ENCODE measurements around the gene GPATCH3.
"Not testable (repeated sequence)": the region's sequence is repeated elsewhere in the genome, so short reads cannot be mapped to it uniquely, and the experiment has no call there.

Gene GPATCH3

DNA sequence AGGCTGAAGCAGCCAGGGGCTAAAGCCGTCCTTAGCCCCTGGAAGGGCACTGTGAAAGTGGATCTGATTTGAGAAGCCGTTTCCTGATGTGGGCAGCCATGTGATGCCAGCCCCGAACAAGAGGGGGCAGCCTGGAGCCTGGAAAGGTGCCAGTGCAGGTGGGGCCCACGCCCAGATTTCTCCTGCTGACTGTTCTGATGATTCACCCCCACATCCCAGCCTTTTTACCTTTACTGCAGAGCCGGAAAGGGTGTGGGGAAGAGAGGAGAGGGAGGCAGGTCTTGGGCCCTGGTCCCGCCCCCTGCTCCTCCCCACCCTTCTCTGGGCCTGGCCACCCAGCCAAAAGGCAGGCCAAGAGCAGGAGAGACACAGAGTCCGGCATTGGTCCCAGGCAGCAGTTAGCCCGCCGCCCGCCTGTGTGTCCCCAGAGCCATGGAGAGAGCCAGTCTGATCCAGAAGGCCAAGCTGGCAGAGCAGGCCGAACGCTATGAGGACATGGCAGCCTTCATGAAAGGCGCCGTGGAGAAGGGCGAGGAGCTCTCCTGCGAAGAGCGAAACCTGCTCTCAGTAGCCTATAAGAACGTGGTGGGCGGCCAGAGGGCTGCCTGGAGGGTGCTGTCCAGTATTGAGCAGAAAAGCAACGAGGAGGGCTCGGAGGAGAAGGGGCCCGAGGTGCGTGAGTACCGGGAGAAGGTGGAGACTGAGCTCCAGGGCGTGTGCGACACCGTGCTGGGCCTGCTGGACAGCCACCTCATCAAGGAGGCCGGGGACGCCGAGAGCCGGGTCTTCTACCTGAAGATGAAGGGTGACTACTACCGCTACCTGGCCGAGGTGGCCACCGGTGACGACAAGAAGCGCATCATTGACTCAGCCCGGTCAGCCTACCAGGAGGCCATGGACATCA, 37.2 kb downstream of the GPATCH3 start, which contains the start of gene SFN:
TSS of gene SFN (plus strand) at position 369 of the 904 bp plus-strand sequence. CDS start at position 433, 64 bp downstream.
- DNase-seq = peak; percentile 60

GRCh38 chr1:26861889-26862378, 38.3 kb downstream of the GPATCH3 start:
- no peak for DNase-seq

DNA sequence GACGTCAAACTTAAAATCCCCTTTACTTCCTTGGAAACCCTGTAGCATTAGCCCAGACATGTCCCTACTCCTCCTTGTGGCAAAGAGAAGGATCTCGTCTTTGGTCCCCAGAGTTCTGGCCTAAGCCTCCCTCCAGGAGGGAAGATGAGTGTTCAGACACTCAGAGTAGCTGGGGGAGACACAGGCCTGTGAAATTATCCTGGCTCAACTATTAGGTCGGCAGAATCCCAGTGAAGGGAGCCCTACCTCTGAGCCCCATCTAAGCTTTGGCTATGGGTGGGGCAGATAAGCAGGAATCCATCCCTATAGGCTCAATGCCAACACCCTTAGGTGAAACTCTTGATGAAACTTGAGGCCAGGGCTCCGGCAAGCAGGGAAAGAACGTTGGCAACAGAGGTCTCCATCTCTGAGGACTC, 39.0 kb downstream of the GPATCH3 start:
- no peak for DNase-seq

DNA sequence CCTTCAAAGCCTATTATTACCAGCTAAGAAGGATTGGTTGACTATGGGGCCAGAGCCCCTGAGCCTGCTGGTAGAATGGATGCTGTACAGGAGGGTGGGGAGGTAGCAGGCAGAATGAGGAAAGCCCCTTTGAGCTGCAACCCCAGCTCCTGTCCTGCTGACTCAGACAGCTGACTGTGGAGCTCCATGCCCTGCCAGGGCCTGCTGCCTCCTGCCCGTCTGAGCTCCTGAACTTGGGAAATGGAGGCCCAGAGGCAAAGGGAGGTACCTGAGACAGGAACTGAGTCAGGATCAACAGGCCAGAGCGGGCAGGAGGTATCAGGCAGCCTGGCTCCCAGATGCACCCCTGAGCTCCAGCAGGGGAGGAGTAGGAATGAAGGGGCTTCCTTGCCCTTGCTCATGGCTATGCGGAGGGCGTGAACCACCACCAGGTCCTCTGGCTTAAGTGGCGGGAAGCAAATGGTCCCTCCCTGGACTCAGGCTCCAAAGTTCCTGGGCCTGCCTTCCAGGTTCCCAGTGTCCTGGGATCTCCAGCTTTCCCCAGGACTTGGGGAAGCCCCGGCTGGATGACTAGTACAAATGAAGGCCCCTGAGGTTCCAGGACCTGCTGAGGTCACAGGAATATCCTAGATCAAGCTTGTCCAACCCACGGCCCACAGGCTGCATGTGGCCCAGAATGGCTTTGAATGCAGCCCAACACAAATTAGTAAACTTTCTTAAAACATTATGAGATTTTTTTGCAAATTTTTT, 41.2 kb downstream of the GPATCH3 start:
- DNase-seq = no peak

DNA sequence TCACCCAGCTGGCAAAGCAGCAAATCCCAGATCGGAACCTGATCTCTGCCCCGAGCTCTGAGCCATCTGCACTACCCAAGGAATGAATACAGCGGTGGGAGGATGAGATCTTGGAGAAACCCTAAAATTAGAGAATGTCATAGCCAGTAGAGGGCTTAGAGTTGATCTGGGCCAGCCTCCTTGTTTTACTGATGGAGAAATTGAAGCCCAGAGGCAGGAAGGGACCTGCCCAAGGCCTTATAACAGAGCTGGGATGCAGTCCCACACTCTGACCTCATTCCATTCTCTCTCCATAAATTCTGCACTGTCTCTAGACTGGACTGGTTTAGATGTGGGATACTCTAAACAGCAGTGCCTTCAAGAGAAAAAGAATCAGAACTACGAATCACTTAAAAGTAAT, 42.1 kb downstream of the GPATCH3 start:
- DNase-seq = no peak

GRCh38 chr1:26857473-26858060, 42.7 kb downstream of the GPATCH3 start:
- no peak for DNase-seq

GRCh38 chr1:26856604-26857469, 43.4 kb downstream of the GPATCH3 start:
- DNase-seq = no peak

DNA sequence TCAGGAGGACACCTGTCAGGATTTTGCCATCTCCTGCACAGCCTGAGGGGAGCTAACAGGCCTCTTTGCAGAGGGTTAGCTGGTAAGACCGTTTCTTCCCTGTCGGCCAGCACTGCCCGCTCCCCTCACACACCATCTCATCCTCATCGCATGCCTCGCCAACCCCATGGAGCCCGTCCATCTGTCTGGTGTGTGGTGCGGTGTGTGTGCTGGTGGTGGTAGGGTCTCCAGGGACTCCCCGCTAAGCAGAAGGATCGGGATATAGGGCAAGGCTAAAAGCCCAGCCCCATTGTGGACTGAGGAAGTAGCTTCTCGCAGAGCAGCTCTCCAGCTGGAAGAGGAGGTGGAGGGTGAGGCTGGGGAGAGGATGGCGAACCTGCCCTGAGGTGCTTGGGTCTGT, 44.1 kb downstream of the GPATCH3 start:
- no peak for DNase-seq

GRCh38 chr1:26855636-26856035, 44.6 kb downstream of the GPATCH3 start:
- DNase-seq = no peak

DNA sequence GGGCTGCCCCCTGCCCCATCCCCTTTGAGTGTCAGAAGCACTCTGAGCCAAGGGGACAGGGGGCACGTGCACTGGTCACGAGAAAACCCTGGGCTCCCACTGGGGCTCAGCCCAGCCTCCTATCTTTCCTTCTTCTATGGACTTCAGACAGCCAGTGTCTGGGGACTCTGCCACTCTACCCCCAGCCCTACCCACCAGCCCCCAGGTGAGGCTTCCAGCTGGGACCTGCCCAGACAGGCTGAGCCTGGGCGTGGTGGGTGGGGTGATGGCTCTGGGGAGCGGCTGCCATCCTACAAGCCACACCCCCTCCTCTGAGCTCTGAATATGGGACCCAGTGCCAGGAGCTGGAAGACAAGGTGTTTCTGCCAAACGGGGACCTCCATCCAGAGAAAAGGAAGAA, 45.4 kb downstream of the GPATCH3 start:
- no peak for DNase-seq

DNA sequence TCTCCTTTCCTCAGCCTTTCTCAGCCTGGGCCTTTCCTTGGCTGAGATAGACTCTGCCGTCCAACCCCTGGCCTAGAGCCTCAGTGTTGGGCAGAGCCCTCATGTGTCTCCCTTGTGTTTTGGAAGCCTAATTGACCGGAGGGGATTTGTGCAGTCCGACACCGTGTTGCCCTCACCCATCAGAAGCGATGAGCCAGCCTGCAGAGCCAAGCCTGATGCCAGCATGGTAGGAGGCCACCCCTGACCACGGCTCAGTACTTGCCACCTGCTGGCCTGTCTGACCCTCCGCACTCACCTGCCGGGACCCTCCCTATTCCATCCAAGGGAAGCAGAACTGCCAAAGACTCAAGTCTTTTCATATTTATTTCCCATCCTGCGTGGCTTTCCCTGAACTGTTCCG, 46.7 kb downstream of the GPATCH3 start:
- no peak for DNase-seq

GRCh38 chr1:26853156-26853555, 47.1 kb downstream of the GPATCH3 start:
- DNase-seq = peak; percentile 82

DNA sequence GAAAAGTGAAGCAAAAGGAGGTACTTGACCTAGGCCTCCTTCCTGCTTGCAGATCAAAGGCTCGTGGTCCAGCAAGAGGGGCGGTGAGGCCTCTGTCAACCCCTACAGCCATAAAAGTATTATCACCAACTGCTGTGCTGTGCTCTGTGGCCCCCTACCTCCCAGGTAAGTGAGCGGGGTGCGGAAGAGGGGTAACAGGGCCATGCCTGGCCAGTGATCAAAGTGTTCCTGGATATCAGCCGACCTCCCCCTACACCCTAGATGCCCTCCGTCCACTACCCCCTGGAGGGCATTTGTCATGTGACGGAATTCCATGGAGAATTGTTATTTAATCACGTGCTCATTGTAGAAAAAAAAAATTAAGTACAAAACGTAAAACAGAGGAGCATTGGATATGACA, 47.6 kb downstream of the GPATCH3 start:
- DNase-seq = no peak

GRCh38 chr1:26851106-26851684, 49.1 kb downstream of the GPATCH3 start:
- DNase-seq = no peak

DNA sequence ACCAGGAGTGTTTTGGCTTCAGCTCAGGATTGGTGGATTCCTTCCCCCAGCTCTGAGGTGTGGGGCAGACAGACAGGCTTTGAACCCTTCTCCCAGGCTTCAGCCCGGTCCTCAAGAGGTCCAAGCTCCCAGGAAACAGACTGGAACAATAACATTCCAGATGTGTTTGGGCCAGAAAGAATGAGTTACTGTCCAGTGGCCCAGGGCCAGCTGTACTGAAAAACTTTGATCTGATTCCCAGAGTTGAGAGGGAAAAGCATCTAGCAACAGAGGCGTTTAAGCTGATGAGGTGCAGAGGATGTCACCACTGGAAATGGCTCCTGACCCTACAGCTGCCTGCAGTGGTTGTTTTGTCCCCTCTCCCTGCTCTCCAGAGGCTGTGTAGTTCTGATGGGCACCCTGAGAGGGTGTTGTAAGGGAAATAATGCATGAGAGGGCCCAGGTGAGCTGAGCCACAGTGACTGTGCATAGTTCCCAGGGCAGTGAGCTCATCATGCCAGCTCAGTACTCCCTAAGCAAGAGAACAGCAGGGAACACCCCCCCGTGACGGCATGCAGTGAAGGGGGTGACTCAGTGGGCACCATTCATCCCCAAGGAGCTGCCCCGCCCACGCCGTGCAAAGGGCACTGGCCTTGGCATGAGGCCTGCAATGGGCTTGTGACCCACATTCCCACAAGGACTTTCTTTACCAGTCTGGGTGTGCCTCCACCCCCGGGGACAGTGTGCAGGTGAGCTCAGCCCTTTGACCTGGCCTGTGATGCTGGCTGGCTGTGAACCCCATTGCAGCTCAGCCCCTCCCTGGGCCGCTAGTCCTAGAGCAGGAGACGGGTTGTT, 51.1 kb downstream of the GPATCH3 start:
- no peak for DNase-seq

DNA sequence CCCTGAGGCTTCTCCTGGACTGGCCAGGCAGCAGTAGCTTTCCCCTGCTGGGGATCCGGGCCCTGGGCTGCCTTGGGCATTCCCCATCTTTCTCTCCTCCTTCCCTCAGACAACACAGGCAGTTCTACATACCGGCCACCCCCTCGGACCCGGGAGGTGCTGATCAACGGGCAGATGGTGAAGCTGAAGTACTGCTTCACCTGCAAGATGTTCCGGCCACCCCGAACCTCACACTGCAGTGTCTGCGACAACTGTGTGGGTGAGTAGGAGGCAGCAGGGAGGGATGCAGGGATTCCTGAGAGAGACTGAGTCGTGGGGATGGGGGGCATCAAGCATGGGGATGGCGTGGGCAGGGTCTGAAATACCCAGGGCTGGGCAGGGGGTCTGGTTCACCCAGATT, 51.8 kb downstream of the GPATCH3 start:
- DNase-seq = no peak

GRCh38 chr1:26847826-26848225, 52.4 kb downstream of the GPATCH3 start:
- not testable (repeated sequence) for DNase-seq

DNA sequence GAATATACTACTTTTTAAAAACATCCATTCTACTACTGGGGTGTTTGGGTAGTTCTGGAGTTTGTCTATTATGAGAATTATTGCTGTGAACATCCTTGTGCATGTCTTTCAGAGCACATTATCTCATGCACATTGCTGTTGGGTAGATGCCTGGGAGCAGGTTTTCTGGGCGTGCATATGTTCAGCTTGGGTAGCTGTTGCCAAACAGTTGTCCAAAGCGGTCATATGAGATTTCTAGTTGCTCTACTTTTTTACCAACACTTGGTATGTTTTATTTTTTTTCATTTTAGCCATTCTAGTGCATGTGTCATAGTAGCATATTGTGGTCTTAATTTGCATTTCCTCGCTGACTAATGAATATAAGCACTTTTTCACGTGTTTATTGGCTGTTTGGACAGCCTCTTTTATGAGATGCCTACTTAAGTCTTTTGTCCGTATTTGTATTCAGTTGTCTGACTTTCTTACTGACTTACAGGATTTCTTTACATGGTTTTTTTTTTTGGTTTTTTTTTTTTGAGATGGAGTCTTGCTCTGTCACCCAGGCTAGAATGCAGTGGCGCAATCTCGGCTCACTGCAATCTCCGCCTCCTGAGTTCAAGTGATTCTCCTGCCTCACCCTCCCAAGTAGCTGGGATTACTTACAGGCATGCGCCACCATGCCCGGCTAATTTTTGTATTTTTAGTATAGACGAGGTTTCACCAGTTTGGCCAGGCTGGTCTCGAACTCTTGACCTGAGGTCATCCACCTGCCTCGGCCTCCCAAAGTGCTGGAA, 55.7 kb downstream of the GPATCH3 start:
- DNase-seq = no peak

Data from CD4-positive, alpha-beta T cell treated with Interleukin-21 for 1 hour (primary cell).